ENCODE results near the gene LGALS8. TPM values are rescaled to one million over a fixed set of nuclear protein-coding genes. Genes with fewer than 3 reads are reported as not detected.
"Not testable (repeated sequence)": the region's sequence is repeated elsewhere in the genome, so short reads cannot be mapped to it uniquely, and the experiment has no call there.

LGALS8 gene
- polyA plus RNA-seq, 1 donor (not counting 4 experiments of a cell fraction or from before 2014, with no cell fraction given): 75.2 TPM

GRCh38 chr1:236502579-236502971, 21.2 kb upstream of the LGALS8 start:
- Histone ChIP-seq H3K79me2 (ENCODE audit: control insufficient read depth, insufficient read depth, low read length) (no peaks in the 10 kb centered on the region), H3K4me1 (ENCODE audit: control insufficient read depth, extremely low read depth, insufficient read depth, low read length) (peaks cover 4% of the 10 kb centered on the region), H3K9me3 (ENCODE audit: control insufficient read depth, low read depth, low read length) (no peaks in the 10 kb centered on the region), H3K36me3 (ENCODE audit: control insufficient read depth in 2 of 2, extremely low read depth in 1 of 2, insufficient read depth in 2 of 2, low read length in 2 of 2) (no peaks in the 10 kb centered on the region), H4K20me1 (ENCODE audit: control insufficient read depth, extremely low read depth, insufficient read depth, low read length) (no peaks in the 10 kb centered on the region), H3K4me2 (ENCODE audit: control insufficient read depth, extremely low read depth, insufficient read depth, low read depth, low read length) (peak overlapping the region; percentile 76), H3K27me3 (ENCODE audit: control insufficient read depth, extremely low read depth, insufficient read depth, low read length) (no peaks in the 10 kb centered on the region), H2AFZ (ENCODE audit: control insufficient read depth, low read length) (peak overlapping the region; percentile 88), H3K9me1 (ENCODE audit: control insufficient read depth, extremely low read depth, insufficient read depth, low read length) (no peaks in the 10 kb centered on the region), H3K9ac (ENCODE audit: control insufficient read depth, extremely low read depth, insufficient read depth, low read length) (no peak overlapping the region), H3K27ac (ENCODE audit: control insufficient read depth, insufficient read depth, low read length) (no peak overlapping the region), H3K4me3 (ENCODE audit: control insufficient read depth in 2 of 3, extremely low read depth in 1 of 3, insufficient read depth in 2 of 3, low read depth in 1 of 3, low read length in 3 of 3) (no peak overlapping the region)
- FAIRE-seq (peak; percentile 17), DNase-seq (ENCODE audit: low read depth, low spot score) (no peak)
- dilution Hi-C loops (cut with MboI; ENCODE audit: extremely low pct_ligation_motif_present, low sequenced_read_pairs): no loop called here
- TF ChIP-seq CTCF (optimal IDR thresholded peaks at IDR 0.05 in 1 of 3, IDR thresholded peaks at IDR 0.05 in 1 of 3, conservative IDR thresholded peaks at IDR 0.05 in 1 of 3; ENCODE audit: extremely low read depth in 1 of 3, insufficient read depth in 2 of 3, low read length in 3 of 3) (no peak), EZH2 (IDR thresholded peaks at IDR 0.05; ENCODE audit: low read length) (no peak)

- no peaks in the 10 kb centered on the region for H3K9me3 ChIP-seq (ENCODE audit: control insufficient read depth, low read depth, low read length)
- dilution Hi-C loops (cut with MboI; ENCODE audit: extremely low pct_ligation_motif_present, low sequenced_read_pairs): no loop called here
- H3K4me2 ChIP-seq (ENCODE audit: control insufficient read depth, extremely low read depth, insufficient read depth, low read depth, low read length): peak overlapping the region; percentile 76
- H3K27ac ChIP-seq (ENCODE audit: control insufficient read depth, insufficient read depth, low read length): no peak overlapping the region
- H3K9me1 ChIP-seq (ENCODE audit: control insufficient read depth, extremely low read depth, insufficient read depth, low read length): no peaks in the 10 kb centered on the region
- DNase-seq (ENCODE audit: low read depth, low spot score) (no peak), FAIRE-seq (peak; percentile 20)
- H3K9ac ChIP-seq (ENCODE audit: control insufficient read depth, extremely low read depth, insufficient read depth, low read length): no peak overlapping the region
- H2AFZ ChIP-seq (ENCODE audit: control insufficient read depth, low read length): peak overlapping the region; percentile 88
- H3K4me3 ChIP-seq (ENCODE audit: control insufficient read depth in 2 of 3, extremely low read depth in 1 of 3, insufficient read depth in 2 of 3, low read depth in 1 of 3, low read length in 3 of 3): peak overlapping the region in 2 of 3 experiments; percentile 39 to 60
- H4K20me1 ChIP-seq (ENCODE audit: control insufficient read depth, extremely low read depth, insufficient read depth, low read length): no peaks in the 10 kb centered on the region
- no peaks in the 10 kb centered on the region for H3K27me3 ChIP-seq (ENCODE audit: control insufficient read depth, extremely low read depth, insufficient read depth, low read length)
- H3K36me3 ChIP-seq (ENCODE audit: control insufficient read depth in 2 of 2, extremely low read depth in 1 of 2, insufficient read depth in 2 of 2, low read length in 2 of 2): no peaks in the 10 kb centered on the region
- no peaks in the 10 kb centered on the region for H3K79me2 ChIP-seq (ENCODE audit: control insufficient read depth, insufficient read depth, low read length)
- H3K4me1 ChIP-seq (ENCODE audit: control insufficient read depth, extremely low read depth, insufficient read depth, low read length): peaks cover 4% of the 10 kb centered on the region
- TF ChIP-seq EZH2 (IDR thresholded peaks at IDR 0.05; ENCODE audit: low read length) (no peak), CTCF (optimal IDR thresholded peaks at IDR 0.05 in 1 of 3, IDR thresholded peaks at IDR 0.05 in 1 of 3, conservative IDR thresholded peaks at IDR 0.05 in 1 of 3; ENCODE audit: extremely low read depth in 1 of 3, insufficient read depth in 2 of 3, low read length in 3 of 3) (no peak)
Observed at GRCh38 chr1:236502972-236503639, 20.7 kb upstream of the LGALS8 start.

GRCh38 chr1:236504338-236504737, 19.4 kb upstream of the LGALS8 start:
- H2AFZ ChIP-seq (ENCODE audit: control insufficient read depth, low read length); H4K20me1 ChIP-seq (ENCODE audit: control insufficient read depth, extremely low read depth, insufficient read depth, low read length); H3K4me2 ChIP-seq (ENCODE audit: control insufficient read depth, extremely low read depth, insufficient read depth, low read depth, low read length); H3K9me1 ChIP-seq (ENCODE audit: control insufficient read depth, extremely low read depth, insufficient read depth, low read length); H3K27ac ChIP-seq (ENCODE audit: control insufficient read depth, insufficient read depth, low read length); H3K4me1 ChIP-seq (ENCODE audit: control insufficient read depth, extremely low read depth, insufficient read depth, low read length); H3K79me2 ChIP-seq (ENCODE audit: control insufficient read depth, insufficient read depth, low read length); H3K36me3 ChIP-seq (ENCODE audit: control insufficient read depth in 2 of 2, extremely low read depth in 1 of 2, insufficient read depth in 2 of 2, low read length in 2 of 2); dilution Hi-C loops (cut with MboI; ENCODE audit: extremely low pct_ligation_motif_present, low sequenced_read_pairs); FAIRE-seq; H3K27me3 ChIP-seq (ENCODE audit: control insufficient read depth, extremely low read depth, insufficient read depth, low read length); H3K4me3 ChIP-seq (ENCODE audit: control insufficient read depth in 2 of 3, extremely low read depth in 1 of 3, insufficient read depth in 2 of 3, low read depth in 1 of 3, low read length in 3 of 3); H3K9me3 ChIP-seq (ENCODE audit: control insufficient read depth, low read depth, low read length); DNase-seq (ENCODE audit: low read depth, low spot score); H3K9ac ChIP-seq (ENCODE audit: control insufficient read depth, extremely low read depth, insufficient read depth, low read length): not testable (repeated sequence)
